ENCODE results near the gene RPL18. TPM values are rescaled to one million over a fixed set of nuclear protein-coding genes. Genes with fewer than 3 reads are reported as not detected.
A peak's percentile ranks its signal among the peaks of the same experiment; 100 is the strongest.

Gene RPL18
- total and polyA plus RNA-seq, 9 of the 15 experiments (the other 6 are each of a cell fraction or from before 2014, with no cell fraction given): 312 to 2,635 (median 1,653) TPM

- ATAC-seq (peak; percentile 52), FAIRE-seq (peak; percentile 49), DNase-seq (ENCODE audit: extremely low read depth in 1 of 4, low spot score in 3 of 4) (peak; percentile 61 to 79 (median 68))
- H3K36me3 ChIP-seq (ENCODE audit: control insufficient read depth, insufficient read depth, low read length): peaks cover 38% of the 10 kb centered on the region; the same call in 2 of the 3 replicates
- WGBS (ENCODE audit: insufficient coverage, low coverage, missing lambda C conversion rate): 24% methylated on average over 25 of the region's 31 CpGs
- peak within 1 kb of the TSS in 1 of 2 experiments; percentile 94; a peak in 2 of 4 replicates for H3K9ac ChIP-seq (ENCODE audit: insufficient read depth in 1 of 2, low read depth in 2 of 2, low read length in 2 of 2)
- ChIA-PET POLR2A (interaction anchor here (0.6 to 1.4 kb wide), 9 partner anchors 9 to 281 kb away, joined by 3 to 6 read pairs (median 3); no protein-coding TSS in a partner anchor), CTCF (ENCODE audit: low intra/inter-chr PET ratio) (no interaction called here)
- H3K27me3 ChIP-seq (ENCODE audit: control insufficient read depth in 2 of 2, insufficient read depth in 2 of 2, low read length in 2 of 2): no peaks in the 10 kb centered on the region
- H3K4me2 ChIP-seq (ENCODE audit: insufficient read depth, low read length): peak within 1 kb of the TSS; percentile 91; the same call in 1 of the 2 replicates
- no peaks in the 10 kb centered on the region for H3K9me3 ChIP-seq (replicated peaks; ENCODE audit: control insufficient read depth, insufficient read depth, low read depth, low read length)
- H2AFZ ChIP-seq (ENCODE audit: low read depth, low read length): no peak within 1 kb of the TSS
- H3K9me1 ChIP-seq (ENCODE audit: control insufficient read depth, insufficient read depth, low read length): peaks cover 11% of the 10 kb centered on the region
- peaks cover 37% of the 10 kb centered on the region for H4K20me1 ChIP-seq (replicated peaks; ENCODE audit: control insufficient read depth, insufficient read depth, low read length)
- H3K79me2 ChIP-seq (ENCODE audit: control insufficient read depth, insufficient read depth, low read length): peaks cover 36% of the 10 kb centered on the region
- peak within 1 kb of the TSS; percentile 0; the same call in 2 of the 3 replicates for H3K27ac ChIP-seq (ENCODE audit: extremely low read depth, low read depth, low read length)
- intact Hi-C loops (cut with micrococcal nuclease) (no loop called here), in situ Hi-C loops (cut with MboI) (no loop called here)
- peaks cover 22 to 62% of the 10 kb centered on the region in 2 experiments; a peak in 4 of 5 replicates for H3K4me1 ChIP-seq (replicated peaks in 1 of 2; ENCODE audit: control insufficient read depth in 2 of 2, insufficient read depth in 2 of 2, low read length in 2 of 2)
- BruUV-seq (replicated peaks): no TSS peak
- H3K4me3 ChIP-seq: no peak within 1 kb of the TSS; the same call in 1 of the 2 replicates
- no peak for TF ChIP-seq NR4A1 (CRISPR knock-in tag; IDR thresholded peaks at IDR 0.05)
- no peak for TF ChIP-seq NR4A1 (tag; IDR thresholded peaks at IDR 0.05)
- no peak for TF ChIP-seq MXD1 (CRISPR knock-in tag; IDR thresholded peaks at IDR 0.05; ENCODE audit: borderline replicate concordance, poor library complexity, severe bottlenecking)
- peak; percentile 31 for TF ChIP-seq FIP1L1 (IDR thresholded peaks at IDR 0.05; ENCODE audit: low read depth, low read length, poor library complexity, severe bottlenecking)
- TF ChIP-seq MTF1 (CRISPR knock-in tag; IDR thresholded peaks at IDR 0.05; ENCODE audit: borderline replicate concordance): no peak
- TF ChIP-seq, protein P1, sequence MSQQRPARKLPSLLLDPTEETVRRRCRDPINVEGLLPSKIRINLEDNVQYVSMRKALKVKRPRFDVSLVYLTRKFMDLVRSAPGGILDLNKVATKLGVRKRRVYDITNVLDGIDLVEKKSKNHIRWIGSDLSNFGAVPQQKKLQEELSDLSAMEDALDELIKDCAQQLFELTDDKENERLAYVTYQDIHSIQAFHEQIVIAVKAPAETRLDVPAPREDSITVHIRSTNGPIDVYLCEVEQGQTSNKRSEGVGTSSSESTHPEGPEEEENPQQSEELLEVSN (IDR thresholded peaks at IDR 0.05; ENCODE audit: borderline replicate concordance in 1 of 2, extremely low read depth in 1 of 2, insufficient read depth in 1 of 2, insufficient read length in 1 of 2, low read depth in 1 of 2, low read length in 1 of 2, poor library complexity in 1 of 2, severe bottlenecking in 1 of 2): no peak
- peak; percentile 50; the same call in 1 of the 2 replicates for TF ChIP-seq ZBED1 (IDR thresholded peaks at IDR 0.05)
- TF ChIP-seq, protein P2, sequence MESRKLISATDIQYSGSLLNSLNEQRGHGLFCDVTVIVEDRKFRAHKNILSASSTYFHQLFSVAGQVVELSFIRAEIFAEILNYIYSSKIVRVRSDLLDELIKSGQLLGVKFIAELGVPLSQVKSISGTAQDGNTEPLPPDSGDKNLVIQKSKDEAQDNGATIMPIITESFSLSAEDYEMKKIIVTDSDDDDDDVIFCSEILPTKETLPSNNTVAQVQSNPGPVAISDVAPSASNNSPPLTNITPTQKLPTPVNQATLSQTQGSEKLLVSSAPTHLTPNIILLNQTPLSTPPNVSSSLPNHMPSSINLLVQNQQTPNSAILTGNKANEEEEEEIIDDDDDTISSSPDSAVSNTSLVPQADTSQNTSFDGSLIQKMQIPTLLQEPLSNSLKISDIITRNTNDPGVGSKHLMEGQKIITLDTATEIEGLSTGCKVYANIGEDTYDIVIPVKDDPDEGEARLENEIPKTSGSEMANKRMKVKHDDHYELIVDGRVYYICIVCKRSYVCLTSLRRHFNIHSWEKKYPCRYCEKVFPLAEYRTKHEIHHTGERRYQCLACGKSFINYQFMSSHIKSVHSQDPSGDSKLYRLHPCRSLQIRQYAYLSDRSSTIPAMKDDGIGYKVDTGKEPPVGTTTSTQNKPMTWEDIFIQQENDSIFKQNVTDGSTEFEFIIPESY (CRISPR knock-in tag; IDR thresholded peaks at IDR 0.05): no peak
- no peak for TF ChIP-seq TSC22D4 (tag; IDR thresholded peaks at IDR 0.05)
- TF ChIP-seq TBP (optimal IDR thresholded peaks at IDR 0.05; ENCODE audit: low read depth, low read length): no peak
- TF ChIP-seq RNF219 (CRISPR knock-in tag; IDR thresholded peaks at IDR 0.05): no peak
- TF ChIP-seq SMARCA4 (IDR thresholded peaks at IDR 0.05): no peak
- 0 out of 2 replicates have a peak, but pooled peaks have one; percentile 5 for TF ChIP-seq ZNF695 (CRISPR knock-in tag; IDR thresholded peaks at IDR 0.05)
- TF ChIP-seq MEIS2 (IDR thresholded peaks at IDR 0.05; ENCODE audit: partially characterized antibody): no peak
- TF ChIP-seq ZNF445 (CRISPR knock-in tag; IDR thresholded peaks at IDR 0.05; ENCODE audit: low read depth): 0 out of 2 replicates have a peak, but pooled peaks have one; percentile 66
These were observed 4.3 kb downstream of the RPL18 start, which contains the start of gene FAM83E for GRCh38 chr19:48614436-48615230. TSS of gene FAM83E (minus strand) at chr19:48615076. CDS start at chr19:48613372, 1,704 bp downstream.

Measured in K562 (cell line).